Ovary (tissue), 9 donors: ENCODE data around the gene FXYD1. TPM values are rescaled to one million over a fixed set of nuclear protein-coding genes. Genes with fewer than 3 reads are reported as not detected.

ENCODE experiments used
- DNase-seq, 5 donors: peaks; one replicate each; pipeline ENCODE4 v3.0.0-alpha.2; 2019 to 2020
- H3K27ac ChIP-seq, 2 donors: fragments of 200-600 bp; one replicate each; pipeline versions ENCODE4 v1.5.1 to v1.8.0; 2019 to 2022
- H3K27me3 ChIP-seq: fragments of 200-600 bp; one replicate; pipeline ENCODE4 v1.8.0; 2022
- H3K36me3 ChIP-seq: fragments of 200-600 bp; sonication (generic); one replicate; pipeline ENCODE4 v1.5.1; 2019
- H3K4me1 ChIP-seq: one replicate; pipeline ENCODE4 v1.8.1; 2013; ENCODE audit warnings: mild to moderate bottlenecking, moderate library complexity; ENCODE audit not compliant: insufficient read depth
- H3K4me3 ChIP-seq: fragments of 200-600 bp; sonication (generic); one replicate; pipeline ENCODE4 v1.5.1; 2017
- H3K9me3 ChIP-seq, 2 donors: fragments of 200-600 bp in 1 of 2; sonication (generic) in 1 of 2; one replicate each; pipeline versions ENCODE4 v1.5.1 to v1.8.1; 2013 to 2019; ENCODE audit warnings: mild to moderate bottlenecking in 1 of 2, moderate library complexity in 1 of 2
- CTCF ChIP-seq, 3 donors: fragments of 450-650 bp in 2 of 3; fragments of 200-600 bp in 1 of 3; IDR thresholded peaks; one replicate each; pipeline versions ENCODE4 v1.5.1 to v1.8.0; 2016 to 2022; ENCODE audit warnings: antibody characterized with exemption in 3 of 3, mild to moderate bottlenecking in 1 of 3
- EP300 ChIP-seq: sonication (generic); formaldehyde crosslinking; IDR thresholded peaks from one replicate; pipeline ENCODE4 v1.6.1; 2017; ENCODE audit warnings: antibody characterized with exemption
- POLR2A ChIP-seq: fragments of 450-650 bp; IDR thresholded peaks from one replicate; pipeline ENCODE4 v1.6.1; 2017; ENCODE audit warnings: antibody characterized with exemption, mild to moderate bottlenecking, moderate library complexity
- WGBS, 3 donors: extraction: QIAGEN DNeasy Blood & Tissue Kit in 1 of 3; methylation state at CpG; one replicate each; pipeline versions ENCODE4 v1.1.5 to v1.1.7; 2013 to 2017; 5-methylcytosine and 5-hydroxymethylcytosine counted together
- intact Hi-C, 4 donors: fragments of 100-400 bp; cut with DNase I; formaldehyde crosslinking; loops; one replicate each; pipeline versions ENCODE4 v1.11.0 to v1.15.1; 2022 to 2023
- polyA plus RNA-seq, 2 donors: library from polyadenylated mRNA; stranded (reverse); fragments of 200-250 nt in 1 of 2; fragments of 350-450 nt in 1 of 2; fragmentation: Illumina TruSeq in 1 of 2; extraction: RNeasy Lipid Tissue Mini Kit (QIAGEN cat#74804) in 1 of 2; gene quantifications; one replicate each; pipeline ENCODE4 v1.2.3, GENCODE V29; 2013 to 2014
- total RNA-seq, 7 donors: library from RNA; depleted of rRNA in 2 of 7; stranded (reverse); fragments of >200 nt in 2 of 7; fragmentation: NEBNext Ultra II Directional in 3 of 7; extraction: Animal tissue kit (Norgen Biotek cat#: 25700) in 3 of 7; gene quantifications; one replicate each; pipeline versions ENCODE4 v1.1.0 to v1.2.4, GENCODE V29; 2016 to 2023
- donor health status: DM: no; HTN: no; CAD: no; lungs with moderate emphysema.
- donor health status: DM: no; HTN: no; CAD: no.
- donor health status: Bipolar disorder and iron deficiency.
- donor health status: DM: yes; HTN: yes; CAD: no.
- donor health status: DM: no; HTN: no; CAD: no.
- donor health status: DM: yes; HTN: yes; CAD: no.

Gene FXYD1
- total and polyA plus RNA-seq, 9 donors, result 26.7 to 204 (median 95.8) TPM

GRCh38 chr19:35123573-35123972, 15.1 kb upstream of the FXYD1 start:
- intact Hi-C loops, result no loop called here
- TF ChIP-seq CTCF (IDR thresholded peaks at IDR 0.05) (no peak), EP300 (no peak), POLR2A (no peak)
- H3K36me3 ChIP-seq, result no peaks in the 10 kb centered on the region
- H3K4me1 ChIP-seq, result peaks cover 10% of the 10 kb centered on the region
- no peak for DNase-seq
- H3K27me3 ChIP-seq, result no peaks in the 10 kb centered on the region
- no peaks in the 10 kb centered on the region for H3K9me3 ChIP-seq
- peak overlapping the region in 1 of 2 donors; percentile 65 for H3K27ac ChIP-seq
- 76 to 88% (median 77%) methylated on average over 5 of the region's 5 CpGs for WGBS, 3 donors
- H3K4me3 ChIP-seq, result no peak overlapping the region

GRCh38 chr19:35124098-35125060, 14.2 kb upstream of the FXYD1 start:
- TF ChIP-seq CTCF (IDR thresholded peaks at IDR 0.05) (no peak), EP300 (no peak), POLR2A (peak; percentile 92)
- Histone ChIP-seq H3K36me3 (no peaks in the 10 kb centered on the region), H3K4me1 (peaks cover 4% of the 10 kb centered on the region), H3K27ac (peak overlapping the region in 1 of 2 donors; percentile 65), H3K9me3 (no peaks in the 10 kb centered on the region), H3K27me3 (no peaks in the 10 kb centered on the region), H3K4me3 (peak overlapping the region; percentile 56)
- intact Hi-C loops, result loop anchor here in 1 of 4 donors (2.0 kb wide), 1 partner anchor 14 kb away; the partner anchor contains the start of gene FXYD1
- WGBS, 3 donors, result 3 to 6% (median 3%) methylated on average over 41 to 42 of the region's 42 CpGs
- peak; percentile 93 to 98 (median 94) for DNase-seq

DNA sequence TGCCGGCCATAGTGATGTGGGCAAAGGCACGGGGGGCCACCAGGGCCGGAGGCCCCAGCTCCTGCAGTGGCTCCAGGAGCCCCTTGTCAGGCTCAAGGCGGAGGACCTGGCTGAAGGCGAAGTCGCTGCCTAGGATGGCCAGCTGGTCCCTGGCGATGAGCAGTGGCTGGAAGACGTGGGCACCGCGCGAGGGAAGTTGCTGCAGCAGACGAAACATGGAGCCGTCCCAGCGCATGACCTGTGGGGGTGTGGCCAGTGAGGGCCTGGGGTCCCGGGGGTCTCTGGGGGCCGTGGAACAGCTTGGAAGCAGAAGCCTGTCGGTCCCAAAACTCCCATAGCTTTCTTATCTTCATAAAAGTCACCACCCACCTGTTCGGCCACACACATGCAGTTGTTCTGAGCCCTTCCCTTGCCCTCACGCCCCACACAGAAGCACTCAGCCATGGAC, 13.3 kb upstream of the FXYD1 start:
- Histone ChIP-seq H3K4me1 (peaks cover 4% of the 10 kb centered on the region), H3K36me3 (no peaks in the 10 kb centered on the region), H3K4me3 (no peak overlapping the region), H3K27ac (no peak overlapping the region), H3K9me3 (no peaks in the 10 kb centered on the region), H3K27me3 (no peaks in the 10 kb centered on the region)
- DNase-seq, result no peak
- intact Hi-C loops, result loop anchor here in 1 of 4 donors (2.0 kb wide), 1 partner anchor 14 kb away; the partner anchor contains the start of gene FXYD1
- 81 to 83% (median 82%) methylated on average over 19 of the region's 19 CpGs for WGBS, 3 donors
- TF ChIP-seq CTCF (IDR thresholded peaks at IDR 0.05) (no peak), POLR2A (no peak), EP300 (no peak)

- intact Hi-C loops, result loop anchor here in 1 of 4 donors (2.0 kb wide), 1 partner anchor 13 kb away; the partner anchor contains the start of gene FXYD1
- no peaks in the 10 kb centered on the region for H3K27me3 ChIP-seq
- H3K9me3 ChIP-seq, result no peaks in the 10 kb centered on the region
- WGBS, 3 donors, result 87 to 89% (median 88%) methylated on average over 22 to 35 of the region's 35 CpGs
- H3K27ac ChIP-seq, result no peak overlapping the region
- no peaks in the 10 kb centered on the region for H3K36me3 ChIP-seq
- DNase-seq, result no peak
- no peak for TF ChIP-seq EP300
- no peak for TF ChIP-seq POLR2A
- TF ChIP-seq CTCF (IDR thresholded peaks at IDR 0.05), result no peak
- peaks cover 4% of the 10 kb centered on the region for H3K4me1 ChIP-seq
- no peak overlapping the region for H3K4me3 ChIP-seq
Measured at GRCh38 chr19:35125749-35126623, 12.6 kb upstream of the FXYD1 start.
